Lung (tissue), 12 donors: Measurements from ENCODE around the gene FXYD5. TPM values are rescaled to one million over a fixed set of nuclear protein-coding genes. Genes with fewer than 3 reads are reported as not detected.
"Not testable (repeated sequence)": the region's sequence is repeated elsewhere in the genome, so short reads cannot be mapped to it uniquely, and the experiment has no call there.

Source experiments
- ATAC-seq: fragments of 200-7000 bp; cut with Tn5 transposase; one replicate; pipeline ENCODE4 v1.9.1; 2020; ENCODE audit warnings: moderate number of reproducible peaks; ENCODE audit not compliant: insufficient read depth, low FRiP score
- DNase-seq, 3 donors: peaks; one replicate each; pipeline ENCODE4 v3.0.0-alpha.2; 2013 to 2017
- H3K27ac ChIP-seq, 2 donors: one replicate each; pipeline ENCODE4 v1.5.1; 2013; ENCODE audit warnings: mild to moderate bottlenecking in 2 of 2, moderate library complexity in 2 of 2, control low read depth in 1 of 2, inconsistent platforms in 1 of 2, low read depth in 1 of 2, low read length in 1 of 2
- H3K27me3 ChIP-seq, 3 donors: one replicate each; pipeline ENCODE4 v1.5.1; 2013; ENCODE audit warnings: low read length in 2 of 3; ENCODE audit not compliant: control insufficient read depth in 3 of 3, insufficient read depth in 3 of 3
- H3K36me3 ChIP-seq, 4 donors: one replicate each; pipeline ENCODE4 v1.5.1; 2013; ENCODE audit warnings: low read length in 4 of 4, mild to moderate bottlenecking in 1 of 4, moderate library complexity in 1 of 4; ENCODE audit not compliant: control insufficient read depth in 4 of 4, insufficient read depth in 4 of 4
- H3K4me1 ChIP-seq, 5 donors: one replicate each; pipeline ENCODE4 v1.5.1; 2013; ENCODE audit warnings: low read length in 5 of 5, mild to moderate bottlenecking in 2 of 5, moderate library complexity in 1 of 5; ENCODE audit not compliant: control insufficient read depth in 5 of 5, insufficient read depth in 5 of 5
- H3K4me3 ChIP-seq: one replicate; pipeline ENCODE4 v1.5.1; 2013; ENCODE audit warnings: mild to moderate bottlenecking, control low read depth, moderate library complexity
- H3K9ac ChIP-seq, 2 donors: one replicate each; pipeline ENCODE4 v1.5.1; 2013; ENCODE audit warnings: low read length in 2 of 2, control low read depth in 1 of 2; ENCODE audit not compliant: insufficient read depth in 1 of 2
- H3K9me3 ChIP-seq, 4 donors: one replicate each; pipeline ENCODE4 v1.5.1; 2013; ENCODE audit warnings: low read length in 3 of 4, mild to moderate bottlenecking in 1 of 4, moderate library complexity in 1 of 4; ENCODE audit not compliant: control insufficient read depth in 4 of 4, insufficient read depth in 3 of 4
- WGBS, 2 donors: extraction: QIAGEN DNeasy Blood & Tissue Kit; methylation state at CpG; one replicate each; pipeline ENCODE4 v1.1.7; 2013; 5-methylcytosine and 5-hydroxymethylcytosine counted together
- polyA plus RNA-seq, 2 donors: library from polyadenylated mRNA; stranded (reverse); fragments of 200-250 nt; gene quantifications; one replicate each; pipeline ENCODE4 v1.2.1, GENCODE V29; 2013
- total RNA-seq, 2 donors: library from RNA; depleted of rRNA in 1 of 2; stranded (reverse); fragments of >200 nt in 1 of 2; gene quantifications; one replicate each; pipeline ENCODE4 v1.2.1, GENCODE V29; 2014 to 2021
- TF ChIP-seq, protein P1 (sequence below): IDR thresholded peaks from 2 replicates; pipeline ENCODE4 v1.5.1; 2012; ENCODE audit warnings: mild to moderate bottlenecking; ENCODE audit errors: control extremely low read depth, extremely low read depth
- donor health status: control.
- donor health status: control.
- donor health status: Bipolar disorder and iron deficiency.
- donor health status: healthy.
- donor health status: DM: yes; HTN: yes; CAD: no.

FXYD5 gene
- total and polyA plus RNA-seq, 4 donors, result 9.9 to 203 (median 138) TPM

DNA sequence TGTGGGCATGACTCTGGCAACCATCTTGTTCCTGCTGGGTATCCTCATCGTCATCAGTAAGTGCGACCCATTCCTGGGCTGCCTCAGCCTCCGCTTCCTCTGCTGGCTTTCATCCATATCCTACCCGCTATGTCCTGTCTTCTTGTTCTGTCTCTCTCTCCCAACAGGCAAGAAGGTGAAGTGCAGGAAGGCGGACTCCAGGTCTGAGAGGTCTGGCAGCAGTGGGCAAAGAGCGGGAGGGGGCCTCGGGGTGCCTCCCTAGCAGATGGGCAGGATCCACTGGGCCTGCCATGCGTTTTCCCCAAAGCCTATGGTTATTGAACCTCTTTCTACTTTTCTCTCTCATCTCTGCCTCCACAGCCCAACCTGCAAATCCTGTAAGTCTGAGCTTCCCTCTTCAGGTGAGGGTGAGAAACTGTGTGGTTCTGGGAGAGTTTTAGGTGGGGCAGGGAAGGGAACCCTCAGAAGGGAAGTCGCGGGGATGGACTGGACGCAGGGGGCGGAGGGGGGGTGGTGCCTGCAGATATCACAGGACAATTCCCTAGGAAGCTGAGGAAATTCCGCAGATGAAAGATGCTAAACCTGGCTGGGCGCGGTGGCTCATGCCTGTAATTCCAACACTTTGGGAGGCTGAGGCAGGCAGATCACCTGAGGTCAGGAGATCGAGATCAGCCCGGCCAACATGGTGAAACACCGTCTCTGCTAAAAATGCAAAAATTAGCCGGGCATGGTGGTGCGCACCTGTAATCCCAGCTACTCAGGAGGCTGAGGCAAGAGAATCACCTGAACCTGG lies 3.1 kb upstream of the FXYD5 start:
- H3K27me3 ChIP-seq, result peaks cover 0 to 38% (median 26%) of the 10 kb centered on the region in 3 donors
- no peaks in the 10 kb centered on the region for H3K36me3 ChIP-seq
- DNase-seq, result no peak
- H3K9me3 ChIP-seq, result no peaks in the 10 kb centered on the region
- TF ChIP-seq, protein P1, sequence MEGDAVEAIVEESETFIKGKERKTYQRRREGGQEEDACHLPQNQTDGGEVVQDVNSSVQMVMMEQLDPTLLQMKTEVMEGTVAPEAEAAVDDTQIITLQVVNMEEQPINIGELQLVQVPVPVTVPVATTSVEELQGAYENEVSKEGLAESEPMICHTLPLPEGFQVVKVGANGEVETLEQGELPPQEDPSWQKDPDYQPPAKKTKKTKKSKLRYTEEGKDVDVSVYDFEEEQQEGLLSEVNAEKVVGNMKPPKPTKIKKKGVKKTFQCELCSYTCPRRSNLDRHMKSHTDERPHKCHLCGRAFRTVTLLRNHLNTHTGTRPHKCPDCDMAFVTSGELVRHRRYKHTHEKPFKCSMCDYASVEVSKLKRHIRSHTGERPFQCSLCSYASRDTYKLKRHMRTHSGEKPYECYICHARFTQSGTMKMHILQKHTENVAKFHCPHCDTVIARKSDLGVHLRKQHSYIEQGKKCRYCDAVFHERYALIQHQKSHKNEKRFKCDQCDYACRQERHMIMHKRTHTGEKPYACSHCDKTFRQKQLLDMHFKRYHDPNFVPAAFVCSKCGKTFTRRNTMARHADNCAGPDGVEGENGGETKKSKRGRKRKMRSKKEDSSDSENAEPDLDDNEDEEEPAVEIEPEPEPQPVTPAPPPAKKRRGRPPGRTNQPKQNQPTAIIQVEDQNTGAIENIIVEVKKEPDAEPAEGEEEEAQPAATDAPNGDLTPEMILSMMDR, result no peak
- 82 to 90% methylated on average over 20 of the region's 20 CpGs for WGBS, 2 donors
- ATAC-seq, result no peak
- no peak overlapping the region for H3K4me3 ChIP-seq
- H3K27ac ChIP-seq, result no peak overlapping the region
- no peak overlapping the region for H3K9ac ChIP-seq
- peaks cover 0 to 11% (median 10%) of the 10 kb centered on the region in 5 donors for H3K4me1 ChIP-seq

DNA sequence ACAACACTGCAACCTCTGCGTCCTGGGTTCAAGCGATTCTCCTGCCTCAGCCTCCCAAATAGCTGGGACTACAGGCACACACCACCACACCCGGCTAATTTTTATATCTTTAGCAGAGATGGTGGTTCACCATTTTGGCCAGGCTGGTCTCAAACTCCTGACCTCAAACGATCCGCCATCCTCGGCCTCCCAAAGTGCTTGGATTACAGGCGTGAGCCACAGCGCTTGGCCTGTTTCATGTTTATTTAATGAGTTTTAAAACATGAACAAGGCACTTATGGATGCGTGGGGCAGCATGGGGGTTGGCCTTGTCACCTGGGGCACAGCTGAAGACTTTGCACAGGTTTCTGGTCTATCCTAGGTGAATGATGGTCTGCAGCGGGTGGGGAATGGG lies 1.4 kb upstream of the FXYD5 start:
- not testable (repeated sequence) for DNase-seq, H3K9ac ChIP-seq, H3K9me3 ChIP-seq, H3K27ac ChIP-seq, H3K4me3 ChIP-seq, ATAC-seq
- Histone ChIP-seq H3K4me1 (peaks cover 0 to 15% (median 10%) of the 10 kb centered on the region in 5 donors), H3K36me3 (peaks cover 0 to 11% (median 2%) of the 10 kb centered on the region in 4 donors), H3K27me3 (peaks cover 0 to 45% (median 26%) of the 10 kb centered on the region in 3 donors)
- 63 to 78% methylated on average over 10 of the region's 10 CpGs for WGBS, 2 donors

DNA sequence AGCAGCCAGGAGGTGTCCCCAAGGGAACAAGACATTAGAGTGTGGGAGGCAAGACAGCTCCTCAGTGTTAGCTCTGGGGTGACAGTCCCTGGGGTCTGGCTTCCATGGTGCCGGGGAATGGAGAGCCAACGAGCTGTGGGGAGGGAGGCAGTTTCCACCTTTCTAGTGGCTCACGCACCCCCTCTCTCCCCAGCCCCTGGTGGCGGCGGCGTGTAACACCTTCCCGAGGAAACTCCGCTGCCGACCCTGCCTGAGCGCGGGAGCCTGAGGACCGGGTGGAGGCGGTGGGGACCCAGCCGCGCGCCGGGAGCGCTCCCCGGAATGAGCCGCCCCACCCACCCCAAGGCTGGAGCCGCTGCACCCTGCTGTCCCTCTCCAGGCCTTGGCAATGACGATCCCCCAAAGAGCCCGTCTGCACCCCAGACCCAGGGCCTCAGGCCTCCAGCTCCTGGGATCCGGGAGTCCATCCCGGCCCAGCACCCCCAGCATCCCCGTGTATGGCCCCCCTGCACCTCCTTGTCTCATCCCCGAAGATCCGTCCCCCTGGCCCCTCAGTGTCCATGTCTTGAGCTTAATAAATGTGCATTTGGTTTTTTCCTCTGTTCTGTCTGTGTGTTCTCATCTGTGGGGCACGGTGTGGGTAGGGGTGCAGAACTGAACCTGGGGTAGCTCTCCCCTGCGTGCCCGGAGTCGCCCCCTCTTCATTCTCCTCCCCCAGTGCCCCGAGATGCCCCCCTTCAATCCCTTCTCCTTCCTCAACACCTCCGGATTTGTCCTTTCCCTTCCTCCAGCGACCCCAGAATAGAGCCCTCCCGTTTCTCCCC lies 622 bp upstream of the FXYD5 start:
- H3K36me3 ChIP-seq, result peaks cover 0 to 14% (median 3%) of the 10 kb centered on the region in 4 donors
- peak overlapping the region in 1 of 2 donors; percentile 51 for H3K27ac ChIP-seq
- DNase-seq (peak in 1 of 3 donors; percentile 40), ATAC-seq (peak; percentile 51)
- H3K9me3 ChIP-seq, result no peaks in the 10 kb centered on the region
- peaks cover 0 to 45% (median 26%) of the 10 kb centered on the region in 3 donors for H3K27me3 ChIP-seq
- peaks cover 0 to 15% (median 10%) of the 10 kb centered on the region in 5 donors for H3K4me1 ChIP-seq
- H3K4me3 ChIP-seq, result peak overlapping the region; percentile 88
- 1% methylated on average over 36 of the region's 36 CpGs for WGBS, 2 donors
- H3K9ac ChIP-seq, result no peak overlapping the region
- TF ChIP-seq, protein P1, result no peak

DNA sequence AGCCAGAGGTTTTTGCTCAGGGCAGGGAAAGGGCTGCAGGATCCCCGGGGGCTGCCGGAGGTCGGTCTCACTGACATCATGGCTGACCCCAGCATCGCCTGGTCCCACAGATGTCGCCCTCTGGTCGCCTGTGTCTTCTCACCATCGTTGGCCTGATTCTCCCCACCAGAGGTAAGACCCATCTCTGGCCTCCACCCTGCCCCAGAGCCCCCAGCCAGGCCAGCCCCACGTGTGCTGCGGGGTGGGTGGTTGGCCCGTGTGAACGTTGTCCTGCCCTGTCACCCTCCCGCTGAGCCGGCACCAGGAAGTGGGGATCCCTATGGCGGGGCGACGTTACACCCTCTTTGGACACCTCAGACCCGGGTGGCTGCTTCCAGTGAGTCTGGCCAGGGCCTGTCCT lies 906 bp downstream of the FXYD5 start:
- H3K9me3 ChIP-seq, result no peaks in the 10 kb centered on the region
- ATAC-seq, result no peak
- H3K4me1 ChIP-seq, result peaks cover 0 to 15% (median 10%) of the 10 kb centered on the region in 5 donors
- H3K9ac ChIP-seq, result no peak overlapping the region
- TF ChIP-seq, protein P1, result no peak
- peak overlapping the region; percentile 88 for H3K4me3 ChIP-seq
- 12 to 16% methylated on average over 17 of the region's 17 CpGs for WGBS, 2 donors
- peaks cover 0 to 21% (median 3%) of the 10 kb centered on the region in 4 donors for H3K36me3 ChIP-seq
- no peak for DNase-seq
- peaks cover 0 to 45% (median 26%) of the 10 kb centered on the region in 3 donors for H3K27me3 ChIP-seq
- H3K27ac ChIP-seq, result peak overlapping the region in 1 of 2 donors; percentile 97
